IMR-90 (cell line): ENCODE results near the gene LRRC4C. TPM values are rescaled to one million over a fixed set of nuclear protein-coding genes. Genes with fewer than 3 reads are reported as not detected.

Source experiments
- ATAC-seq: fragments of 200-7000 bp; cut with Tn5 transposase; 2 replicates; pipeline ENCODE4 v1.9.1; 2020; ENCODE audit warnings: low read depth, mild to moderate bottlenecking, moderate library complexity
- BruUV-seq: library from RNA; stranded (reverse); fragments of 400-500 nt; replicated peaks from 2 replicates; lab custom pipeline; 2021; lab: Mats Ljungman, UMichigan
- CTCF ChIA-PET: fragments of 300-600 bp; formaldehyde crosslinking; extraction: SDS; loops from one replicate; lab custom pipeline; 2021; ENCODE audit warnings: antibody characterized with exemption; lab: Yijun Ruan, JAX
- POLR2A ChIA-PET: fragments of 300-600 bp; sonication (Branson Sonifier 250); formaldehyde crosslinking; loops from one replicate; lab custom pipeline; 2022; ENCODE audit warnings: antibody characterized with exemption; ENCODE audit not compliant: unreplicated experiment; lab: Charles Lee
- DNase-seq: peaks from one replicate; pipeline ENCODE4 v3.0.0; 2013
- H2AFZ ChIP-seq: replicated peaks from 2 replicates; pipeline ENCODE3; 2013; ENCODE audit warnings: low read length, mild to moderate bottlenecking; ENCODE audit not compliant: poor library complexity
- H2AK5ac ChIP-seq: 2 replicates; pipeline ENCODE4 v1.6.1; 2013; ENCODE audit warnings: low read depth, low read length, inconsistent platforms
- H2AK9ac ChIP-seq: replicated peaks from 2 replicates; pipeline ENCODE3; 2013; ENCODE audit warnings: mild to moderate bottlenecking, low read depth, low read length, moderate library complexity; ENCODE audit not compliant: poor library complexity
- H2BK120ac ChIP-seq: 2 replicates; pipeline ENCODE4 v1.6.1; 2013; ENCODE audit warnings: low read depth, low read length, inconsistent platforms
- H2BK15ac ChIP-seq: 3 replicates; pipeline ENCODE4 v1.6.1; 2013; ENCODE audit warnings: low read depth, low read length, inconsistent platforms
- H2BK20ac ChIP-seq: 2 replicates; pipeline ENCODE4 v1.6.1; 2013; ENCODE audit warnings: low read depth, mild to moderate bottlenecking, inconsistent platforms, low read length, moderate library complexity
- H2BK5ac ChIP-seq: 2 replicates; pipeline ENCODE4 v1.6.1; 2013; ENCODE audit warnings: mild to moderate bottlenecking, low read depth, low read length, inconsistent platforms; ENCODE audit not compliant: poor library complexity, severe bottlenecking
- H3K14ac ChIP-seq: replicated peaks from 2 replicates; pipeline ENCODE4 v1.6.1; 2013; ENCODE audit warnings: low read depth, low read length, inconsistent platforms
- H3K18ac ChIP-seq: 2 replicates; pipeline ENCODE4 v1.6.1; 2013; ENCODE audit warnings: low read depth, low read length, control low read depth
- H3K23ac ChIP-seq: 2 replicates; pipeline ENCODE4 v1.6.1; 2013; ENCODE audit warnings: low read depth, low read length, inconsistent platforms
- H3K27ac ChIP-seq: 2 replicates; pipeline ENCODE4 v1.5.1; 2013; ENCODE audit warnings: mild to moderate bottlenecking, control low read depth, low read length; ENCODE audit not compliant: insufficient read depth
- H3K27me3 ChIP-seq: 2 replicates; pipeline ENCODE4 v1.6.1; 2013; ENCODE audit warnings: low read length; ENCODE audit not compliant: control insufficient read depth, insufficient read depth
- H3K36me3 ChIP-seq: 2 replicates; pipeline ENCODE4 v1.6.1; 2013; ENCODE audit warnings: low read length, mixed read lengths; ENCODE audit not compliant: control insufficient read depth, insufficient read depth
- H3K4ac ChIP-seq: 2 replicates; pipeline ENCODE4 v1.6.1; 2013; ENCODE audit warnings: low read depth, low read length, inconsistent platforms
- H3K4me1 ChIP-seq: 2 replicates; pipeline ENCODE4 v1.6.1; 2013; ENCODE audit warnings: low read length, mixed read lengths; ENCODE audit not compliant: control insufficient read depth, insufficient read depth
- H3K4me2 ChIP-seq: 2 replicates; pipeline ENCODE4 v1.6.1; 2013; ENCODE audit warnings: low read depth, mild to moderate bottlenecking, control low read depth, low read length, moderate library complexity
- H3K4me3 ChIP-seq: 2 replicates; pipeline ENCODE4 v1.5.1; 2013; ENCODE audit warnings: low read depth, mild to moderate bottlenecking, control low read depth, low read length, moderate library complexity; ENCODE audit not compliant: insufficient read depth
- H3K56ac ChIP-seq: 2 replicates; pipeline ENCODE4 v1.6.1; 2013; ENCODE audit warnings: low read length, inconsistent platforms; ENCODE audit not compliant: insufficient read depth; ENCODE audit errors: extremely low read depth
- H3K79me1 ChIP-seq, 2 experiments: 2 replicates each; pipeline ENCODE4 v1.6.1; 2013; ENCODE audit warnings: low read length in 2 of 2, inconsistent platforms in 1 of 2, low read depth in 1 of 2
- H3K9ac ChIP-seq: 2 replicates; pipeline ENCODE4 v1.6.1; 2013; ENCODE audit warnings: low read depth, low read length, control low read depth
- H3K9me1 ChIP-seq: 2 replicates; pipeline ENCODE4 v1.6.1; 2013; ENCODE audit warnings: low read length, inconsistent platforms; ENCODE audit not compliant: insufficient read depth
- H3K9me3 ChIP-seq: 2 replicates; pipeline ENCODE4 v1.6.1; 2013; ENCODE audit warnings: low read length; ENCODE audit not compliant: control insufficient read depth, insufficient read depth
- H4K20me1 ChIP-seq: 2 replicates; pipeline ENCODE4 v1.6.1; 2013; ENCODE audit warnings: low read length, inconsistent platforms; ENCODE audit not compliant: insufficient read depth
- H4K5ac ChIP-seq: 2 replicates; pipeline ENCODE4 v1.6.1; 2013; ENCODE audit warnings: mild to moderate bottlenecking, low read depth, low read length, control low read depth
- H4K8ac ChIP-seq, 2 experiments: 2 replicates each; pipeline ENCODE4 v1.6.1; 2013; ENCODE audit warnings: low read depth in 2 of 2, low read length in 2 of 2, control low read depth in 1 of 2, inconsistent platforms in 1 of 2
- H4K91ac ChIP-seq: 2 replicates; pipeline ENCODE4 v1.6.1; 2013; ENCODE audit warnings: low read depth, low read length, inconsistent platforms; ENCODE audit not compliant: insufficient read depth
- CEBPB ChIP-seq: IDR thresholded peaks from 2 replicates; pipeline ENCODE4 v1.6.1; 2012; ENCODE audit warnings: low read depth, low read length, improper control_type of control experiment
- CHD1 ChIP-seq: IDR thresholded peaks from 2 replicates; pipeline ENCODE4 v1.6.1; 2012; ENCODE audit warnings: low read depth, low read length, improper control_type of control experiment
- FOS ChIP-seq: fragments of 150-350 bp; IDR thresholded peaks from 2 replicates; pipeline ENCODE4 v1.6.1; 2016; ENCODE audit warnings: low read depth, low read length
- MAFK ChIP-seq: IDR thresholded peaks from 2 replicates; pipeline ENCODE4 v1.6.1; 2012; ENCODE audit warnings: low read depth, low read length, improper control_type of control experiment
- MXI1 ChIP-seq: IDR thresholded peaks from 2 replicates; pipeline ENCODE4 v1.6.1; 2012; ENCODE audit warnings: low read depth, mild to moderate bottlenecking, low read length, moderate library complexity, borderline replicate concordance
- NFE2L2 ChIP-seq: fragments of 150-350 bp; IDR thresholded peaks from 2 replicates; pipeline ENCODE4 v1.6.1; 2016; ENCODE audit warnings: low read depth, mild to moderate bottlenecking, low read length
- POLR2A ChIP-seq: IDR thresholded peaks from 2 replicates; pipeline ENCODE4 v1.6.1; 2012; ENCODE audit warnings: mild to moderate bottlenecking, low read depth, low read length
- RAD21 ChIP-seq: IDR thresholded peaks from 2 replicates; pipeline ENCODE4 v1.6.1; 2012; ENCODE audit warnings: low read length, improper control_type of control experiment
- RCOR1 ChIP-seq: IDR thresholded peaks from 2 replicates; pipeline ENCODE4 v1.6.1; 2012; ENCODE audit warnings: mild to moderate bottlenecking, low read length, improper control_type of control experiment; ENCODE audit not compliant: insufficient replicate concordance
- RFX5 ChIP-seq: IDR thresholded peaks from 2 replicates; pipeline ENCODE4 v1.8.0; 2012; ENCODE audit warnings: low read depth, mild to moderate bottlenecking, low read length, moderate library complexity
- SMC3 ChIP-seq: fragments of 150-350 bp; IDR thresholded peaks from 2 replicates; pipeline ENCODE4 v1.6.1; 2016; ENCODE audit warnings: low read depth, mild to moderate bottlenecking, antibody characterized with exemption, low read length, moderate library complexity
- WGBS, 2 experiments: methylation state at CpG; one replicate each; pipeline versions ENCODE4 v1.1.5 to v1.1.7; 2013; ENCODE audit warnings: missing lambda C conversion rate in 2 of 2; ENCODE audit not compliant: insufficient read length in 1 of 2; ENCODE audit errors: extremely low coverage in 2 of 2; 5-methylcytosine and 5-hydroxymethylcytosine counted together
- dilution Hi-C: fragments of 300-500 bp; cut with HindIII; formaldehyde crosslinking; loops from one replicate; pipeline ENCODE4 v1.14.3; 2018; ENCODE audit warnings: low sequenced_read_pairs; ENCODE audit not compliant: unreplicated experiment
- in situ Hi-C: fragments of 300-500 bp; cut with MboI; formaldehyde crosslinking; loops from 3 replicates; pipeline ENCODE4 v1.14.3; 2019; ENCODE audit warnings: low sequenced_read_pairs, inconsistent platforms, mixed read lengths
- intact Hi-C: fragments of 100-400 bp; cut with micrococcal nuclease; formaldehyde crosslinking; loops from 2 replicates; pipeline ENCODE4 v1.10.0; 2022
- polyA plus RNA-seq, 3 experiments: library from polyadenylated mRNA; depleted of rRNA; stranded (reverse); fragments of >200 nt; gene quantifications; 2 replicates each; pipeline ENCODE4 v1.2.3, GENCODE V29; 2012; ENCODE audit warnings: low replicate concordance in 1 of 3
- total RNA-seq: library from RNA; depleted of rRNA; stranded (reverse); fragments of >200 nt; gene quantifications from 2 replicates; pipeline ENCODE4 v1.2.3, GENCODE V29; 2012
- TF ChIP-seq, protein P1 (sequence below): fragments of 150-350 bp; IDR thresholded peaks from 2 replicates; pipeline ENCODE4 v1.6.1; 2016; ENCODE audit warnings: low read depth, mild to moderate bottlenecking, low read length, moderate library complexity, borderline replicate concordance
- TF ChIP-seq, protein P2 (sequence below): conservative IDR thresholded peaks from 2 replicates; pipeline ENCODE4 v1.5.1; 2012; ENCODE audit warnings: mild to moderate bottlenecking, low read depth, low read length, improper control_type of control experiment
- TF ChIP-seq, protein P3 (sequence below): fragments of 150-350 bp; IDR thresholded peaks from 2 replicates; pipeline ENCODE4 v1.6.1; 2017; ENCODE audit warnings: mild to moderate bottlenecking, antibody characterized with exemption, low read length, low read depth

The LRRC4C gene
- total and polyA plus RNA-seq, 2 of the 4 experiments (the other 2 are of a cell fraction) = under 0.01 to 0.03 TPM

DNA sequence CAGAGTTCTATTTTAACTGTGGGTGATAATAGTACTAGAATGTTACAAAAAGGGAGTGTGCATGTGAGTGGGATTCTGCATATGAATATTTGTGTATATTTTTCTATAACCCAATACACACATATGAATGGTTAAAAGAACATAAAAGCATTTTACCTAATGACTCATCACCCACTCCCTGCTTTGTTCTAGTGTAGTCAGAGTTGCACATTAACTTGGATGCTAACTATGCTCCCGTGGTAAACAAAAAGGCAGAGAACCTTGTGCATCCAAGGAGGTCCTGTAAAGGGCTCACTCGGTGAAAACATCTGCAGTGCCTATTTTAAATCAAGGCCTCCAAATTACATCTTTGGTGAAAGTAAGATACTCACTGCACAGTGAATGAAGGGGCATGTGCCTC lies 1289.4 kb downstream of the LRRC4C start:
- in situ Hi-C loops (no loop called here), intact Hi-C loops (no loop called here), dilution Hi-C loops (no loop called here)
- Histone ChIP-seq H2BK120ac (no peak overlapping the region), H2AK9ac (no peak overlapping the region), H3K4me3 (no peak overlapping the region), H4K91ac (no peak overlapping the region), H3K9ac (no peak overlapping the region), H3K4me2 (no peak overlapping the region), H3K4me1 (no peaks in the 10 kb centered on the region), H3K9me1 (no peaks in the 10 kb centered on the region), H2BK15ac (no peak overlapping the region), H3K9me3 (0 out of 2 replicates have a peak, but pooled peaks cover 2% of the 10 kb centered on the region), H3K36me3 (no peaks in the 10 kb centered on the region), H2BK20ac (no peak overlapping the region), H4K20me1 (no peaks in the 10 kb centered on the region), H3K14ac (no peak overlapping the region), H3K18ac (no peak overlapping the region), H3K23ac (no peak overlapping the region), H2BK5ac (no peak overlapping the region), H3K27me3 (no peaks in the 10 kb centered on the region), H3K4ac (no peak overlapping the region), H3K79me1 (no peaks in the 10 kb centered on the region), H4K5ac (no peak overlapping the region), H3K27ac (no peak overlapping the region), H4K8ac (no peak overlapping the region), H2AFZ (no peak overlapping the region), H3K56ac (no peak overlapping the region), H2AK5ac (no peak overlapping the region)
- POLR2A ChIA-PET = no interaction called here
- CTCF ChIA-PET = no interaction called here
- no TSS peak for BruUV-seq
- ATAC-seq (no peak), DNase-seq (no peak)
- TF ChIP-seq FOS (no peak), RAD21 (no peak), NFE2L2 (no peak), MXI1 (no peak), CEBPB (no peak), RFX5 (no peak), CHD1 (no peak), POLR2A (no peak), RCOR1 (no peak), SMC3 (no peak), MAFK (no peak)
- TF ChIP-seq, protein P1, sequence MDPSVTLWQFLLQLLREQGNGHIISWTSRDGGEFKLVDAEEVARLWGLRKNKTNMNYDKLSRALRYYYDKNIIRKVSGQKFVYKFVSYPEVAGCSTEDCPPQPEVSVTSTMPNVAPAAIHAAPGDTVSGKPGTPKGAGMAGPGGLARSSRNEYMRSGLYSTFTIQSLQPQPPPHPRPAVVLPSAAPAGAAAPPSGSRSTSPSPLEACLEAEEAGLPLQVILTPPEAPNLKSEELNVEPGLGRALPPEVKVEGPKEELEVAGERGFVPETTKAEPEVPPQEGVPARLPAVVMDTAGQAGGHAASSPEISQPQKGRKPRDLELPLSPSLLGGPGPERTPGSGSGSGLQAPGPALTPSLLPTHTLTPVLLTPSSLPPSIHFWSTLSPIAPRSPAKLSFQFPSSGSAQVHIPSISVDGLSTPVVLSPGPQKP = no peak
- TF ChIP-seq, protein P2, sequence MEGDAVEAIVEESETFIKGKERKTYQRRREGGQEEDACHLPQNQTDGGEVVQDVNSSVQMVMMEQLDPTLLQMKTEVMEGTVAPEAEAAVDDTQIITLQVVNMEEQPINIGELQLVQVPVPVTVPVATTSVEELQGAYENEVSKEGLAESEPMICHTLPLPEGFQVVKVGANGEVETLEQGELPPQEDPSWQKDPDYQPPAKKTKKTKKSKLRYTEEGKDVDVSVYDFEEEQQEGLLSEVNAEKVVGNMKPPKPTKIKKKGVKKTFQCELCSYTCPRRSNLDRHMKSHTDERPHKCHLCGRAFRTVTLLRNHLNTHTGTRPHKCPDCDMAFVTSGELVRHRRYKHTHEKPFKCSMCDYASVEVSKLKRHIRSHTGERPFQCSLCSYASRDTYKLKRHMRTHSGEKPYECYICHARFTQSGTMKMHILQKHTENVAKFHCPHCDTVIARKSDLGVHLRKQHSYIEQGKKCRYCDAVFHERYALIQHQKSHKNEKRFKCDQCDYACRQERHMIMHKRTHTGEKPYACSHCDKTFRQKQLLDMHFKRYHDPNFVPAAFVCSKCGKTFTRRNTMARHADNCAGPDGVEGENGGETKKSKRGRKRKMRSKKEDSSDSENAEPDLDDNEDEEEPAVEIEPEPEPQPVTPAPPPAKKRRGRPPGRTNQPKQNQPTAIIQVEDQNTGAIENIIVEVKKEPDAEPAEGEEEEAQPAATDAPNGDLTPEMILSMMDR = no peak
- TF ChIP-seq, protein P3, sequence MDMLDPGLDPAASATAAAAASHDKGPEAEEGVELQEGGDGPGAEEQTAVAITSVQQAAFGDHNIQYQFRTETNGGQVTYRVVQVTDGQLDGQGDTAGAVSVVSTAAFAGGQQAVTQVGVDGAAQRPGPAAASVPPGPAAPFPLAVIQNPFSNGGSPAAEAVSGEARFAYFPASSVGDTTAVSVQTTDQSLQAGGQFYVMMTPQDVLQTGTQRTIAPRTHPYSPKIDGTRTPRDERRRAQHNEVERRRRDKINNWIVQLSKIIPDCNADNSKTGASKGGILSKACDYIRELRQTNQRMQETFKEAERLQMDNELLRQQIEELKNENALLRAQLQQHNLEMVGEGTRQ = no peak
- no CpG with 5 or more reads among the region's 2 CpGs for WGBS, 2 experiments
